HepG2 (cell line): ENCODE measurements around the gene LYST. TPM values are rescaled to one million over a fixed set of nuclear protein-coding genes. Genes with fewer than 3 reads are reported as not detected.

Source experiments
- ATF1 ChIP-seq: IDR thresholded peaks from 2 replicates; pipeline ENCODE4 v1.6.1; 2016; ENCODE audit warnings: mild to moderate bottlenecking, control low read depth
- BRD4 ChIP-seq: sonication (generic); formaldehyde crosslinking; IDR thresholded peaks from 2 replicates; pipeline ENCODE4 v1.4.0; 2020; ENCODE audit warnings: missing genetic modification reagents
- CENPT ChIP-seq: sonication (generic); formaldehyde crosslinking; IDR thresholded peaks from 2 replicates; pipeline ENCODE4 v1.8.0; 2022; ENCODE audit warnings: low read depth, mild to moderate bottlenecking, moderate library complexity, missing genetic modification reagents
- EEA1 ChIP-seq: sonication (generic); formaldehyde crosslinking; IDR thresholded peaks from 2 replicates; pipeline ENCODE4 v1.5.1; 2020; ENCODE audit warnings: mild to moderate bottlenecking, missing genetic modification reagents, borderline replicate concordance
- GATAD2A ChIP-seq: IDR thresholded peaks from 2 replicates; pipeline ENCODE4 v1.6.1; 2016
- HNF1B ChIP-seq: sonication (generic); formaldehyde crosslinking; IDR thresholded peaks from 2 replicates; pipeline ENCODE4 v1.5.1; 2020; ENCODE audit warnings: mild to moderate bottlenecking, moderate library complexity, missing genetic modification reagents
- PTBP1 ChIP-seq: fragments of 200-400 bp; formaldehyde crosslinking; IDR thresholded peaks from 2 replicates; pipeline ENCODE4 v1.6.1; 2018; ENCODE audit warnings: low read length, low read depth; ENCODE audit not compliant: poor library complexity, severe bottlenecking
- REL ChIP-seq: sonication (generic); formaldehyde crosslinking; conservative IDR thresholded peaks from 2 replicates; pipeline ENCODE4 v1.8.0; 2022; ENCODE audit warnings: mild to moderate bottlenecking, missing genetic modification reagents, moderate library complexity
- REXO4 ChIP-seq: sonication (generic); formaldehyde crosslinking; IDR thresholded peaks from 2 replicates; pipeline ENCODE4 v1.8.0; 2022; ENCODE audit warnings: missing genetic modification reagents, mild to moderate bottlenecking, borderline replicate concordance
- SP140L ChIP-seq: sonication (generic); formaldehyde crosslinking; IDR thresholded peaks from 2 replicates; pipeline ENCODE4 v1.4.0; 2020; ENCODE audit warnings: missing genetic modification reagents, borderline replicate concordance
- TCF7 ChIP-seq: sonication (generic); IDR thresholded peaks from 2 replicates; pipeline ENCODE4 v1.6.1; 2016; ENCODE audit warnings: antibody characterized with exemption, low read depth
- ZNF124 ChIP-seq: sonication (generic); formaldehyde crosslinking; IDR thresholded peaks from 2 replicates; pipeline ENCODE4 v1.4.0; 2020; ENCODE audit warnings: missing genetic modification reagents
- ZNF180 ChIP-seq: sonication (generic); formaldehyde crosslinking; IDR thresholded peaks from 2 replicates; pipeline ENCODE4 v1.4.0; 2020; ENCODE audit warnings: low read depth, missing genetic modification reagents, borderline replicate concordance
- ZNF235 ChIP-seq: sonication (generic); formaldehyde crosslinking; IDR thresholded peaks from 2 replicates; pipeline ENCODE4 v1.8.1; 2023; ENCODE audit warnings: mild to moderate bottlenecking, missing genetic modification reagents, borderline replicate concordance
- ZNF256 ChIP-seq: sonication (generic); formaldehyde crosslinking; conservative IDR thresholded peaks from 2 replicates; pipeline ENCODE4 v1.4.0; 2020; ENCODE audit warnings: missing genetic modification reagents
- ZNF460 ChIP-seq: sonication (generic); formaldehyde crosslinking; IDR thresholded peaks from 2 replicates; pipeline ENCODE4 v1.5.1; 2020; ENCODE audit warnings: missing genetic modification reagents, mild to moderate bottlenecking, borderline replicate concordance
- ZSCAN21 ChIP-seq: sonication (generic); formaldehyde crosslinking; IDR thresholded peaks from 2 replicates; pipeline ENCODE4 v1.8.0; 2022; ENCODE audit warnings: mild to moderate bottlenecking, missing genetic modification reagents, moderate library complexity, borderline replicate concordance
- polyA plus RNA-seq, 8 experiments: library from polyadenylated mRNA; depleted of rRNA in 3 of 8; stranded (reverse) in 7 of 8; unstranded in 1 of 8; fragments of >200 nt; fragmentation: Illumina TruSeq in 4 of 8; extraction: Trizol in 4 of 8; gene quantifications; 2 replicates each; pipeline versions ENCODE4 v1.2.1 to v1.2.3, GENCODE V29; 2011 to 2016; ENCODE audit warnings: low read depth in 4 of 8, missing spikeins in 1 of 8, mixed read lengths in 1 of 8; ENCODE audit not compliant: insufficient read depth in 1 of 8
- total RNA-seq, 5 experiments: library from RNA; depleted of rRNA; stranded (reverse); fragments of >200 nt; fragmentation: Illumina TruSeq; extraction: Trizol; gene quantifications; 2 replicates each; pipeline ENCODE4 v1.2.3, GENCODE V29; 2016; ENCODE audit warnings: low read depth in 1 of 5
- TF ChIP-seq, protein P1 (sequence below): sonication (generic); formaldehyde crosslinking; conservative IDR thresholded peaks from 2 replicates; pipeline ENCODE4 v1.5.0; 2020; ENCODE audit warnings: missing genetic modification reagents
- TF ChIP-seq, protein P2 (sequence below): sonication (generic); formaldehyde crosslinking; IDR thresholded peaks from 2 replicates; pipeline ENCODE4 v1.5.0; 2020; ENCODE audit warnings: mild to moderate bottlenecking, missing genetic modification reagents, borderline replicate concordance

Gene LYST
- total and polyA plus RNA-seq, 2 of the 13 experiments (the other 11 are each of a cell fraction or from before 2014, with no cell fraction given): 0.91 to 2.5 TPM

- TF ChIP-seq ZNF235 (CRISPR knock-in tag) (no peak), ATF1 (CRISPR knock-in tag) (no peak), CENPT (CRISPR knock-in tag) (no peak), HNF1B (CRISPR knock-in tag) (0 out of 2 replicates have a peak, but pooled peaks have one; percentile 37), SP140L (no peak), TCF7 (no peak), REXO4 (no peak), PTBP1 (no peak), ZNF124 (CRISPR knock-in tag) (no peak), ZSCAN21 (CRISPR knock-in tag) (0 out of 2 replicates have a peak, but pooled peaks have one; percentile 3), BRD4 (CRISPR knock-in tag) (no peak), GATAD2A (CRISPR knock-in tag) (no peak), ZNF180 (no peak), REL (CRISPR knock-in tag) (no peak), ZNF256 (no peak), ZNF460 (CRISPR knock-in tag) (no peak), EEA1 (CRISPR knock-in tag) (no peak)
- TF ChIP-seq, protein P1, sequence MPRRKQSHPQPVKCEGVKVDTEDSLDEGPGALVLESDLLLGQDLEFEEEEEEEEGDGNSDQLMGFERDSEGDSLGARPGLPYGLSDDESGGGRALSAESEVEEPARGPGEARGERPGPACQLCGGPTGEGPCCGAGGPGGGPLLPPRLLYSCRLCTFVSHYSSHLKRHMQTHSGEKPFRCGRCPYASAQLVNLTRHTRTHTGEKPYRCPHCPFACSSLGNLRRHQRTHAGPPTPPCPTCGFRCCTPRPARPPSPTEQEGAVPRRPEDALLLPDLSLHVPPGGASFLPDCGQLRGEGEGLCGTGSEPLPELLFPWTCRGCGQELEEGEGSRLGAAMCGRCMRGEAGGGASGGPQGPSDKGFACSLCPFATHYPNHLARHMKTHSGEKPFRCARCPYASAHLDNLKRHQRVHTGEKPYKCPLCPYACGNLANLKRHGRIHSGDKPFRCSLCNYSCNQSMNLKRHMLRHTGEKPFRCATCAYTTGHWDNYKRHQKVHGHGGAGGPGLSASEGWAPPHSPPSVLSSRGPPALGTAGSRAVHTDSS (CRISPR knock-in tag): no peak
- TF ChIP-seq, protein P2, sequence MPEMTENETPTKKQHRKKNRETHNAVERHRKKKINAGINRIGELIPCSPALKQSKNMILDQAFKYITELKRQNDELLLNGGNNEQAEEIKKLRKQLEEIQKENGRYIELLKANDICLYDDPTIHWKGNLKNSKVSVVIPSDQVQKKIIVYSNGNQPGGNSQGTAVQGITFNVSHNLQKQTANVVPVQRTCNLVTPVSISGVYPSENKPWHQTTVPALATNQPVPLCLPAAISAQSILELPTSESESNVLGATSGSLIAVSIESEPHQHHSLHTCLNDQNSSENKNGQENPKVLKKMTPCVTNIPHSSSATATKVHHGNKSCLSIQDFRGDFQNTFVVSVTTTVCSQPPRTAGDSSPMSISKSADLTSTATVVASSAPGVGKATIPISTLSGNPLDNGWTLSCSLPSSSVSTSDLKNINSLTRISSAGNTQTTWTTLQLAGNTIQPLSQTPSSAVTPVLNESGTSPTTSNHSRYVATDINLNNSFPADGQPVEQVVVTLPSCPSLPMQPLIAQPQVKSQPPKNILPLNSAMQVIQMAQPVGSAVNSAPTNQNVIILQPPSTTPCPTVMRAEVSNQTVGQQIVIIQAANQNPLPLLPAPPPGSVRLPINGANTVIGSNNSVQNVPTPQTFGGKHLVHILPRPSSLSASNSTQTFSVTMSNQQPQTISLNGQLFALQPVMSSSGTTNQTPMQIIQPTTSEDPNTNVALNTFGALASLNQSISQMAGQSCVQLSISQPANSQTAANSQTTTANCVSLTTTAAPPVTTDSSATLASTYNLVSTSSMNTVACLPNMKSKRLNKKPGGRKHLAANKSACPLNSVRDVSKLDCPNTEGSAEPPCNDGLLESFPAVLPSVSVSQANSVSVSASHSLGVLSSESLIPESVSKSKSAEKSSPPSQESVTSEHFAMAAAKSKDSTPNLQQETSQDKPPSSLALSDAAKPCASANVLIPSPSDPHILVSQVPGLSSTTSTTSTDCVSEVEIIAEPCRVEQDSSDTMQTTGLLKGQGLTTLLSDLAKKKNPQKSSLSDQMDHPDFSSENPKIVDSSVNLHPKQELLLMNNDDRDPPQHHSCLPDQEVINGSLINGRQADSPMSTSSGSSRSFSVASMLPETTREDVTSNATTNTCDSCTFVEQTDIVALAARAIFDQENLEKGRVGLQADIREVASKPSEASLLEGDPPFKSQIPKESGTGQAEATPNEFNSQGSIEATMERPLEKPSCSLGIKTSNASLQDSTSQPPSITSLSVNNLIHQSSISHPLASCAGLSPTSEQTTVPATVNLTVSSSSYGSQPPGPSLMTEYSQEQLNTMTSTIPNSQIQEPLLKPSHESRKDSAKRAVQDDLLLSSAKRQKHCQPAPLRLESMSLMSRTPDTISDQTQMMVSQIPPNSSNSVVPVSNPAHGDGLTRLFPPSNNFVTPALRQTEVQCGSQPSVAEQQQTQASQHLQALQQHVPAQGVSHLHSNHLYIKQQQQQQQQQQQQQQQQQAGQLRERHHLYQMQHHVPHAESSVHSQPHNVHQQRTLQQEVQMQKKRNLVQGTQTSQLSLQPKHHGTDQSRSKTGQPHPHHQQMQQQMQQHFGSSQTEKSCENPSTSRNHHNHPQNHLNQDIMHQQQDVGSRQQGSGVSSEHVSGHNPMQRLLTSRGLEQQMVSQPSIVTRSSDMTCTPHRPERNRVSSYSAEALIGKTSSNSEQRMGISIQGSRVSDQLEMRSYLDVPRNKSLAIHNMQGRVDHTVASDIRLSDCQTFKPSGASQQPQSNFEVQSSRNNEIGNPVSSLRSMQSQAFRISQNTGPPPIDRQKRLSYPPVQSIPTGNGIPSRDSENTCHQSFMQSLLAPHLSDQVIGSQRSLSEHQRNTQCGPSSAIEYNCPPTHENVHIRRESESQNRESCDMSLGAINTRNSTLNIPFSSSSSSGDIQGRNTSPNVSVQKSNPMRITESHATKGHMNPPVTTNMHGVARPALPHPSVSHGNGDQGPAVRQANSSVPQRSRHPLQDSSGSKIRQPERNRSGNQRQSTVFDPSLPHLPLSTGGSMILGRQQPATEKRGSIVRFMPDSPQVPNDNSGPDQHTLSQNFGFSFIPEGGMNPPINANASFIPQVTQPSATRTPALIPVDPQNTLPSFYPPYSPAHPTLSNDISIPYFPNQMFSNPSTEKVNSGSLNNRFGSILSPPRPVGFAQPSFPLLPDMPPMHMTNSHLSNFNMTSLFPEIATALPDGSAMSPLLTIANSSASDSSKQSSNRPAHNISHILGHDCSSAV (CRISPR knock-in tag): no peak
Measured at GRCh38 chr1:235866205-235866912, at the start of gene LYST (continued).
